Right lobe of liver (tissue), 6 donors: ENCODE measurements around the gene KIR2DL1. TPM values are rescaled to one million over a fixed set of nuclear protein-coding genes. Genes with fewer than 3 reads are reported as not detected.
"Not testable (repeated sequence)": the region's sequence is repeated elsewhere in the genome, so short reads cannot be mapped to it uniquely, and the experiment has no call there.

Source experiments
- ATAC-seq, 4 donors: fragments of 200-7000 bp; cut with Tn5 transposase; one replicate each; pipeline ENCODE4 v1.9.1; 2020; ENCODE audit warnings: mild to moderate bottlenecking in 4 of 4, moderate library complexity in 4 of 4
- DNase-seq, 3 donors: peaks; one replicate each; pipeline ENCODE4 v3.0.0-alpha.2; 2020
- H3K27ac ChIP-seq, 3 donors: fragments of 200-600 bp; one replicate each; pipeline ENCODE4 v1.8.0; 2022
- H3K27me3 ChIP-seq, 2 donors: fragments of 200-600 bp; one replicate each; pipeline ENCODE4 v1.8.0; 2022
- H3K36me3 ChIP-seq, 4 donors: fragments of 200-600 bp; sonication (generic) in 1 of 4; one replicate each; pipeline versions ENCODE4 v1.5.1 to v1.8.0; 2017 to 2022; ENCODE audit warnings: control low read depth in 1 of 4
- H3K4me1 ChIP-seq, 4 donors: fragments of 200-600 bp; sonication (generic) in 1 of 4; one replicate each; pipeline versions ENCODE4 v1.5.1 to v1.8.0; 2017 to 2022; ENCODE audit warnings: control low read depth in 1 of 4
- H3K4me3 ChIP-seq, 3 donors: fragments of 200-600 bp; one replicate each; pipeline ENCODE4 v1.8.0; 2022
- H3K9me3 ChIP-seq, 4 donors: fragments of 200-600 bp; sonication (generic) in 1 of 4; one replicate each; pipeline versions ENCODE4 v1.5.1 to v1.8.0; 2017 to 2022; ENCODE audit warnings: control low read depth in 1 of 4
- CTCF ChIP-seq, 4 donors: fragments of 200-600 bp in 3 of 4; fragments of 450-650 bp in 1 of 4; IDR thresholded peaks; one replicate each; pipeline versions ENCODE4 v1.5.1 to v1.8.0; 2016 to 2022; ENCODE audit warnings: antibody characterized with exemption in 4 of 4, mild to moderate bottlenecking in 2 of 4
- POLR2A ChIP-seq: fragments of 450-650 bp; IDR thresholded peaks from one replicate; pipeline ENCODE4 v1.6.1; 2017; ENCODE audit warnings: antibody characterized with exemption, mild to moderate bottlenecking
- WGBS: methylation state at CpG from one replicate; pipeline ENCODE4 v1.1.6; 2018; ENCODE audit warnings: low coverage, low lambda C conversion rate; ENCODE audit not compliant: insufficient coverage; ENCODE audit errors: missing lambda C conversion rate; 5-methylcytosine and 5-hydroxymethylcytosine counted together
- intact Hi-C, 2 donors: fragments of 100-400 bp; cut with DNase I; formaldehyde crosslinking; loops; one replicate each; pipeline versions ENCODE4 v1.11.2 to v1.14.1; 2022
- total RNA-seq, 6 experiments: library from RNA; depleted of rRNA in 2 of 6; stranded (reverse); fragments of >200 nt in 2 of 6; fragmentation: NEBNext Ultra II Directional in 3 of 6; extraction: Animal tissue kit (Norgen Biotek cat#: 25700) in 3 of 6; gene quantifications; one replicate each; pipeline versions ENCODE4 v1.1.0 to v1.2.4, GENCODE V29; 2016 to 2023
- donor health status: DM: no; HTN: yes; CAD: no.
- donor health status: DM: no; HTN: no; CAD: no.
- donor health status: DM: no; HTN: no; CAD: no.
- donor health status: DM: no; HTN: yes; CAD: no.
- donor health status: DM: no; HTN: yes; CAD: no.

KIR2DL1 gene
- total RNA-seq, 6 experiments from 2014 or later: 0.18 TPM; not detected in 5

- no peak for DNase-seq
- H3K27me3 ChIP-seq: no peaks in the 10 kb centered on the region
- 35% methylated on average over 2 of the region's 2 CpGs for whole genome bisulfite sequencing
- no peak overlapping the region for H3K4me3 ChIP-seq
- no peaks in the 10 kb centered on the region for H3K4me1 ChIP-seq
- no peak for TF ChIP-seq POLR2A
- no peak for TF ChIP-seq CTCF (IDR thresholded peaks at IDR 0.05)
- intact Hi-C loops: no loop called here
- ATAC-seq: no peak
- no peak overlapping the region for H3K27ac ChIP-seq
- no peaks in the 10 kb centered on the region for H3K9me3 ChIP-seq
- no peaks in the 10 kb centered on the region for H3K36me3 ChIP-seq
These were observed 36.9 kb downstream of the KIR2DL1 start for GRCh38 chr19:54806516-54806838.

- H3K27ac ChIP-seq, H3K36me3 ChIP-seq, intact Hi-C loops, H3K4me3 ChIP-seq, ATAC-seq, H3K9me3 ChIP-seq, H3K4me1 ChIP-seq, DNase-seq, H3K27me3 ChIP-seq: not testable (repeated sequence)
- 42% methylated on average over 3 of the region's 3 CpGs for WGBS
These were observed 45.0 kb downstream of the KIR2DL1 start for GRCh38 chr19:54814571-54814970.

GRCh38 chr19:54816251-54816650, 46.7 kb downstream of the KIR2DL1 start, which contains the start of gene KIR3DL1:
KIR3DL1 (plus strand) TSS chr19:54816468.
- H3K4me1 ChIP-seq, H3K4me3 ChIP-seq, H3K9me3 ChIP-seq, DNase-seq, H3K36me3 ChIP-seq, H3K27me3 ChIP-seq, ATAC-seq, H3K27ac ChIP-seq, intact Hi-C loops: not testable (repeated sequence)
- WGBS: 88% methylated on average over 13 of the region's 17 CpGs

GRCh38 chr19:54817670-54818536, 48.3 kb downstream of the KIR2DL1 start:
- Histone ChIP-seq H3K27ac (no peak overlapping the region), H3K4me3 (no peak overlapping the region), H3K27me3 (no peaks in the 10 kb centered on the region), H3K4me1 (no peaks in the 10 kb centered on the region), H3K9me3 (no peaks in the 10 kb centered on the region), H3K36me3 (no peaks in the 10 kb centered on the region)
- intact Hi-C loops: no loop called here
- 57% methylated on average over 8 of the region's 15 CpGs for WGBS
- ATAC-seq (no peak), DNase-seq (no peak)
- TF ChIP-seq CTCF (IDR thresholded peaks at IDR 0.05): no peak
- no peak for TF ChIP-seq POLR2A

- 39% methylated on average over 4 of the region's 4 CpGs for WGBS
- H3K9me3 ChIP-seq, H3K4me1 ChIP-seq, DNase-seq, H3K36me3 ChIP-seq, intact Hi-C loops, H3K27ac ChIP-seq, H3K27me3 ChIP-seq, H3K4me3 ChIP-seq, ATAC-seq: not testable (repeated sequence)
These were observed 54.8 kb downstream of the KIR2DL1 start for GRCh38 chr19:54824416-54824815.

GRCh38 chr19:54825326-54825725, 55.7 kb downstream of the KIR2DL1 start:
- H3K4me1 ChIP-seq, DNase-seq, H3K27me3 ChIP-seq, H3K4me3 ChIP-seq, H3K27ac ChIP-seq, H3K36me3 ChIP-seq, intact Hi-C loops, ATAC-seq, H3K9me3 ChIP-seq: not testable (repeated sequence)
- WGBS: 17% methylated on average over 2 of the region's 7 CpGs

- ATAC-seq, H3K4me1 ChIP-seq, H3K27me3 ChIP-seq, H3K27ac ChIP-seq, DNase-seq, H3K36me3 ChIP-seq, intact Hi-C loops, H3K9me3 ChIP-seq, H3K4me3 ChIP-seq: not testable (repeated sequence)
- WGBS: 41% methylated on average over 8 of the region's 8 CpGs
These were observed 58.5 kb downstream of the KIR2DL1 start for GRCh38 chr19:54828064-54828463.

GRCh38 chr19:54832496-54832895, 62.9 kb downstream of the KIR2DL1 start, which contains the start of gene KIR2DS4:
KIR2DS4 (plus strand) TSS chr19:54832676.
- H3K9me3 ChIP-seq, H3K4me3 ChIP-seq, H3K4me1 ChIP-seq, DNase-seq, H3K36me3 ChIP-seq, ATAC-seq, H3K27ac ChIP-seq, intact Hi-C loops, H3K27me3 ChIP-seq: not testable (repeated sequence)
- 92% methylated on average over 10 of the region's 14 CpGs for WGBS
